HG03045 (cell line): Measurements from ENCODE around the gene KAZN.

Source experiments
- ATAC-seq: cut with Tn5 transposase; IDR thresholded peaks from one replicate; pipeline ENCODE4 v1.9.1; 2021; ENCODE audit warnings: mild to moderate bottlenecking, moderate library complexity; ENCODE audit not compliant: unreplicated experiment

KAZN gene

GRCh38 chr1:14667651-14667984 is 69.1 kb downstream of the KAZN start:
- ATAC-seq: no peak

- ATAC-seq: no peak
These were observed 70.1 kb downstream of the KAZN start for GRCh38 chr1:14668538-14668937.

- no peak for ATAC-seq
These were observed 73.5 kb downstream of the KAZN start for GRCh38 chr1:14672005-14672404.

- ATAC-seq: no peak
These were observed 75.5 kb downstream of the KAZN start for GRCh38 chr1:14674030-14674429.

GRCh38 chr1:14676400-14676799 is 77.9 kb downstream of the KAZN start:
- no peak for ATAC-seq

GRCh38 chr1:14677292-14677971 is 78.9 kb downstream of the KAZN start:
- no peak for ATAC-seq

- no peak for ATAC-seq
These were observed 79.6 kb downstream of the KAZN start for GRCh38 chr1:14678011-14678638.

GRCh38 chr1:14679027-14679688 is 80.7 kb downstream of the KAZN start:
- no peak for ATAC-seq

GRCh38 chr1:14681182-14681581 is 82.7 kb downstream of the KAZN start:
- ATAC-seq: no peak

- ATAC-seq: no peak
These were observed 84.6 kb downstream of the KAZN start for GRCh38 chr1:14682941-14683621.

GRCh38 chr1:14685078-14685477 is 86.6 kb downstream of the KAZN start:
- no peak for ATAC-seq

- no peak for ATAC-seq
These were observed 88.2 kb downstream of the KAZN start for GRCh38 chr1:14686701-14687100.

- ATAC-seq: no peak
These were observed 88.7 kb downstream of the KAZN start for GRCh38 chr1:14687147-14687546.

GRCh38 chr1:14689996-14690615 is 91.6 kb downstream of the KAZN start:
- no peak for ATAC-seq

GRCh38 chr1:14693949-14694348 is 95.5 kb downstream of the KAZN start:
- ATAC-seq: no peak

- ATAC-seq: no peak
These were observed 96.1 kb downstream of the KAZN start for GRCh38 chr1:14694589-14694988.

- ATAC-seq: no peak
These were observed 98.3 kb downstream of the KAZN start for GRCh38 chr1:14696761-14697160.

- ATAC-seq: no peak
These were observed 98.9 kb downstream of the KAZN start for GRCh38 chr1:14697353-14697752.

- no peak for ATAC-seq
These were observed 99.8 kb downstream of the KAZN start for GRCh38 chr1:14698314-14698713.

GRCh38 chr1:14699620-14700019 is 101.1 kb downstream of the KAZN start:
- no peak for ATAC-seq

GRCh38 chr1:14704846-14705245 is 106.4 kb downstream of the KAZN start:
- ATAC-seq: no peak
